H1 (cell line): ENCODE data around the gene GZMM. TPM values are rescaled to one million over a fixed set of nuclear protein-coding genes. Genes with fewer than 3 reads are reported as not detected.

Experiments used
- ASH2L ChIP-seq: fragments of 200-600, 300-600 bp; sonication (generic); IDR thresholded peaks from one replicate; pipeline ENCODE4 v1.7.1; 2017; ENCODE audit warnings: low read length
- BRCA1 ChIP-seq: IDR thresholded peaks from 2 replicates; pipeline ENCODE4 v1.6.1; 2012; ENCODE audit warnings: low read depth, low read length, improper control_type of control experiment
- E2F6 ChIP-seq: IDR thresholded peaks from 2 replicates; pipeline ENCODE4 v1.6.1; 2012; ENCODE audit warnings: inconsistent platforms
- RBBP5 ChIP-seq: IDR thresholded peaks from 2 replicates; pipeline ENCODE4 v1.7.1; 2012; ENCODE audit warnings: low read depth, mild to moderate bottlenecking, inconsistent platforms, low read length, moderate library complexity, borderline replicate concordance
- RXRA ChIP-seq: IDR thresholded peaks from 2 replicates; pipeline ENCODE4 v1.6.1; 2011; ENCODE audit warnings: low read depth, mild to moderate bottlenecking, low read length, moderate library complexity; ENCODE audit not compliant: insufficient read depth
- polyA plus RNA-seq, 7 experiments: library from polyadenylated mRNA; depleted of rRNA in 3 of 7; stranded (reverse) in 5 of 7; unstranded in 2 of 7; fragments of >200 nt in 5 of 7; fragments of 200-250 nt in 2 of 7; gene quantifications; 1 replicate in 5 of 7; 2 replicates in 1 of 7; 4 replicates in 1 of 7; pipeline versions ENCODE4 v1.2.1 to v1.2.3, GENCODE V29; 2011 to 2013; ENCODE audit warnings: missing spikeins in 2 of 7, mixed read lengths in 2 of 7
- total RNA-seq: library from RNA; stranded (reverse); fragmentation: NEBNext Ultra II Directional; extraction: Animal tissue kit (Norgen Biotek cat#: 25700); gene quantifications from 2 replicates; pipeline ENCODE4 v1.2.1, GENCODE V29; 2021

The GZMM gene
- total and polyA plus RNA-seq, 2 of the 8 experiments (the other 6 are each of a cell fraction or from before 2014, with no cell fraction given), result 0.09 to 0.32 TPM

DNA sequence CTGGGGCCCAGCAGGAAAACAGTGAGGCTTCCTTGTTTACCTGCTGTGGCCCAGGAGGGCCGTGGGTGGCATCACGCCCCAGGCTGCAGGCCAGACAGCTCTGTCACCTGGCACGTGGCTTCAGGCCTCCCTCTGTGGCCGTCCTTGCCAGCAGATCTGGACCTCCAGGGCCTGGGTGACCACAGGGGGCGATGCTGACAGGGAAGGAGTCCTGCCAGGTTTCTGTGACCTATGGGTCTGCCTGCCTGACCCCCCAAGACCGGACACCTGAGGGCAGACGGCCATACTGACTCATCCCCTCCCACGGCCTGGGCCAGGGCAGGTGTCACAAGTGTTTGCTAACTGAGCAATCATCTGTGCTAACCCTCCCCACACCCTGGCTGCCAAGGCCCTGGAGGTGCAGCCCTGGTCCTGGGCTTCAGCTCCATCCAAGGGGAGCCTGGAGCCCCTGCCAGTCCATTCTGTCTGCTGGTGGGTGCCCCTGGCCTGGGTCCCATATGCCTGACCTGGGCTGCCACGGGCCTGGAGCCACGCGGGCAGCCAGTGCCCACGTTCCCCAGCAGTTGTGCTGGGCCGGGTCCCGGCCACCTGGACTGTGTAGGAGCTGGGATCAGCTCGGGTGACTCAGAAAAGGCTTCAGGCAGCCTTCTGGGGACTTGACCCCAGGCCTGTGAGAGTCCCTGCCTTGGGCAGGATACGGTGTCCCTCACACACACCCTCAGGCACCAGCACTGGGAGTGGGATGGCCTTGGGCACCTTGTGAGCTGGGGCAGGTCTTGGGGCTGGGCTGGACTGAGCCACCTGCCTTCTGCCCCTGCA is 8.6 kb upstream of the GZMM start (continued):
- TF ChIP-seq BRCA1 (no peak), E2F6 (no peak), RXRA (no peak), ASH2L (no peak), RBBP5 (no peak)
- TF ChIP-seq, all 59 proteins: peak for 0
